ENCODE measurements around the gene SLC27A2.

DNA sequence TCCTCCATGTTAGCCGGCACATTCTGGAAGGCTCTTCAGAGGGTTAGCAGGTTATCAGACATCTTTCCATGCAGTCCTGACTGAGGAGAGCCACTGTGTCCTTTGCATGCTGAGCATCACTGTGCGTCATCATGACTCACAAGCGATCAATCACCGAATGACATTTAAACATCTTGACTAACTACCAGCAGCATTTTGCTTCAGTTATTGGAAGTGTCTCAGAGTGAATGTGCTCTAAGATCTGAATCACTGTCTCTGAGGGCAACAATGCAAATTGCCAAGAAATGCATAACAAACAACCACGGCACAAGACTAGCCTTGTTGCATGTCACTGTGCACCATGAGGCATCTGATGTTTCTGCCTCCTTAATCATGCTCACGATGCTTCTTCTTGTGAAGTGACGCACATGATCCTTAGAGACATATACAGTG lies 44.6 kb upstream of the SLC27A2 start:
- TF ChIP-seq, protein P1, sequence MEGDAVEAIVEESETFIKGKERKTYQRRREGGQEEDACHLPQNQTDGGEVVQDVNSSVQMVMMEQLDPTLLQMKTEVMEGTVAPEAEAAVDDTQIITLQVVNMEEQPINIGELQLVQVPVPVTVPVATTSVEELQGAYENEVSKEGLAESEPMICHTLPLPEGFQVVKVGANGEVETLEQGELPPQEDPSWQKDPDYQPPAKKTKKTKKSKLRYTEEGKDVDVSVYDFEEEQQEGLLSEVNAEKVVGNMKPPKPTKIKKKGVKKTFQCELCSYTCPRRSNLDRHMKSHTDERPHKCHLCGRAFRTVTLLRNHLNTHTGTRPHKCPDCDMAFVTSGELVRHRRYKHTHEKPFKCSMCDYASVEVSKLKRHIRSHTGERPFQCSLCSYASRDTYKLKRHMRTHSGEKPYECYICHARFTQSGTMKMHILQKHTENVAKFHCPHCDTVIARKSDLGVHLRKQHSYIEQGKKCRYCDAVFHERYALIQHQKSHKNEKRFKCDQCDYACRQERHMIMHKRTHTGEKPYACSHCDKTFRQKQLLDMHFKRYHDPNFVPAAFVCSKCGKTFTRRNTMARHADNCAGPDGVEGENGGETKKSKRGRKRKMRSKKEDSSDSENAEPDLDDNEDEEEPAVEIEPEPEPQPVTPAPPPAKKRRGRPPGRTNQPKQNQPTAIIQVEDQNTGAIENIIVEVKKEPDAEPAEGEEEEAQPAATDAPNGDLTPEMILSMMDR (conservative IDR thresholded peaks at IDR 0.05 in 1 of 2, IDR thresholded peaks at IDR 0.05 in 1 of 2; ENCODE audit: extremely low read depth in 1 of 2, insufficient read depth in 1 of 2, low read depth in 1 of 2, low read length in 2 of 2): no peak
- TF ChIP-seq EZH2 (IDR thresholded peaks at IDR 0.05; ENCODE audit: borderline replicate concordance, low read length): no peak
